ENCODE results near the gene MYO5B.
"Not testable (repeated sequence)": the region's sequence is repeated elsewhere in the genome, so short reads cannot be mapped to it uniquely, and the experiment has no call there.

The MYO5B gene

GRCh38 chr18:49814147-49814499 is 380.8 kb downstream of the MYO5B start:
- DNase-seq = peak in 1 of 2 donors; percentile 57

- DNase-seq = peak; percentile 81 to 84
These were observed 381.4 kb downstream of the MYO5B start, which contains the start of gene ACAA2 for GRCh38 chr18:49813319-49814146. Gene ACAA2, minus strand, starts transcription at chr18:49813533. Its CDS starts 49 bp downstream, at chr18:49813484.

- no peak for DNase-seq
These were observed 382.0 kb downstream of the MYO5B start for GRCh38 chr18:49813069-49813318.

- DNase-seq = no peak
These were observed 382.5 kb downstream of the MYO5B start for GRCh38 chr18:49812286-49813068.

- no peak for DNase-seq
These were observed 383.6 kb downstream of the MYO5B start for GRCh38 chr18:49811151-49811938.

- DNase-seq = not testable (repeated sequence)
These were observed 386.3 kb downstream of the MYO5B start for GRCh38 chr18:49808553-49809191.

- DNase-seq = no peak
These were observed 390.9 kb downstream of the MYO5B start for GRCh38 chr18:49804096-49804495.

- no peak for DNase-seq
These were observed 392.3 kb downstream of the MYO5B start for GRCh38 chr18:49802623-49803022.

GRCh38 chr18:49800491-49800890 is 394.5 kb downstream of the MYO5B start:
- not testable (repeated sequence) for DNase-seq

GRCh38 chr18:49799806-49800205 is 395.1 kb downstream of the MYO5B start:
- not testable (repeated sequence) for DNase-seq

- no peak for DNase-seq
These were observed 396.9 kb downstream of the MYO5B start for GRCh38 chr18:49798001-49798400.

- no peak for DNase-seq
These were observed 399.1 kb downstream of the MYO5B start for GRCh38 chr18:49795612-49796552.

GRCh38 chr18:49794743-49795142 is 400.2 kb downstream of the MYO5B start:
- DNase-seq = no peak

GRCh38 chr18:49789560-49790134 is 405.3 kb downstream of the MYO5B start:
- not testable (repeated sequence) for DNase-seq

GRCh38 chr18:49788327-49788898 is 406.5 kb downstream of the MYO5B start:
- no peak for DNase-seq

- DNase-seq = peak in 1 of 2 donors; percentile 39
These were observed 408.8 kb downstream of the MYO5B start for GRCh38 chr18:49786019-49786720.

- peak in 1 of 2 donors; percentile 4 for DNase-seq
These were observed 410.3 kb downstream of the MYO5B start for GRCh38 chr18:49784427-49785185.

GRCh38 chr18:49783631-49784030 is 411.3 kb downstream of the MYO5B start:
- DNase-seq = not testable (repeated sequence)

GRCh38 chr18:49778826-49779465 is 416.0 kb downstream of the MYO5B start:
- no peak for DNase-seq

Data from CD4-positive, alpha-beta T cell treated with Interleukin-1 beta for 1 hour (primary cell).